ENCODE results near the gene ANKRD7. TPM values are rescaled to one million over a fixed set of nuclear protein-coding genes. Genes with fewer than 3 reads are reported as not detected.

The ANKRD7 gene
- total RNA-seq, 2 experiments from 2014 or later: 0.29 TPM; not detected in 1

Other genes with a start within 250 kb of the ANKRD7 start
- 10 to 100 TPM; 39.1 to 43.3 TPM for gene LSM8, start 40.5 kb upstream of the ANKRD7 start, total RNA-seq